Measurements from ENCODE around the gene SESN3. TPM values are rescaled to one million over a fixed set of nuclear protein-coding genes. Genes with fewer than 3 reads are reported as not detected.
A peak's percentile ranks its signal among the peaks of the same experiment; 100 is the strongest.
"Not testable (repeated sequence)": the region's sequence is repeated elsewhere in the genome, so short reads cannot be mapped to it uniquely, and the experiment has no call there.

Gene SESN3, protein sequence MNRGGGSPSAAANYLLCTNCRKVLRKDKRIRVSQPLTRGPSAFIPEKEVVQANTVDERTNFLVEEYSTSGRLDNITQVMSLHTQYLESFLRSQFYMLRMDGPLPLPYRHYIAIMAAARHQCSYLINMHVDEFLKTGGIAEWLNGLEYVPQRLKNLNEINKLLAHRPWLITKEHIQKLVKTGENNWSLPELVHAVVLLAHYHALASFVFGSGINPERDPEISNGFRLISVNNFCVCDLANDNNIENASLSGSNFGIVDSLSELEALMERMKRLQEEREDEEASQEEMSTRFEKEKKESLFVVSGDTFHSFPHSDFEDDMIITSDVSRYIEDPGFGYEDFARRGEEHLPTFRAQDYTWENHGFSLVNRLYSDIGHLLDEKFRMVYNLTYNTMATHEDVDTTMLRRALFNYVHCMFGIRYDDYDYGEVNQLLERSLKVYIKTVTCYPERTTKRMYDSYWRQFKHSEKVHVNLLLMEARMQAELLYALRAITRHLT
- total RNA-seq (10 to 100 TPM in 3 of 4 donors, 1 to 10 TPM in 1; 9.1 to 15.3 (median 12.0) TPM), polyA plus RNA-seq (3.2 TPM)
- long read RNA-seq, donor 1, full-length matches to known transcripts, result 2 of 4 reads
- long read RNA-seq, donor 1, partial matches to known transcripts, result 0 of 4 reads
- long read RNA-seq, donor 1, other reads (novel, unspliced or antisense), result 2 of 4 reads
- long read RNA-seq, donor 2, partial matches to known transcripts, result 0 of 2 reads
- long read RNA-seq, donor 2, other reads (novel, unspliced or antisense), result 1 of 2 reads
- long read RNA-seq, donor 3, partial matches to known transcripts, result 0 of 1 reads
- long read RNA-seq, donor 3, other reads (novel, unspliced or antisense), result 1 of 1 reads
- long read RNA-seq, donor 4, result 0 reads

DNA sequence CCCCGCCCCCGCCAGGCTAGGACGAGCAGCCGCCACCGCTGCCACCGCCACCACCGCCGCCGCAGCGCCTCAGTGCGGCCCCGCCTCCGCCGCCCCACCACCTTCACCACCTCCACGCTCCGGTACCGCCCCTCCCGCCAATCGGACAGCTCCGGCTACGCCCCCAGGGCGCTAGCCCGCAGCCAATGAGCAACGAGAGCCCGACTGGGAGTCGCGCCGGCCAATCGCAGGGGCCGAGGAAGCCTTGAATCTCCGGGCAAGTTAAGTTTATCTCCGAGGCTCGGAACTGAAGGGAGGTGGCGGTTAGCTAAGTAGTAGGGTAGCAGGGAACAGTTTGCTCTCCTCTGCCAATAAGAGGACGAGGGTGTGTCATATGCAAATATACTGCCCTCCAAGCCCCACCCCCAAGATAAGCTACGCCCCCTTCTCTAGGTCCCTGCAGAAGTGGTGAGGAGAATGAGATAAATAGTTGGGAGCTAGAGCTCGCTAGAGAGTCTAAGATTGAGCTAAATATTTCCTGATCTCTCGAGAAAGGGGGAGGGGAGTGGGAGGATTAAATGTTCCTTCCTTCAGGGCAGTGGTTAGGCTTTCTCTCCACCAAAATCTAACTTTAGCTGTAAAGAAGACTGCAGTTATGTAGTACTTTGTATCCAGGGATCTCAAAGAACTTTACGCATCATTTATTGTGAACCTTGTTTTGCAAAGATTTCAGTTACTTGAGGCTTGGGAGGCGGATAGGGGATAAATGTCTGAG, at the start of gene SESN3:
Gene SESN3 (minus strand): TSS at position 76 of the 754 bp plus-strand sequence. CDS start 342 bp downstream, outside the sequence.
- ATAC-seq, result peak; percentile 98 to 99
- intact Hi-C loops (cut with DNase I), result loop anchor here in 1 of 4 donors (10.0 kb wide), 1 partner anchor 103 kb away; no protein-coding TSS in a partner anchor
- Histone ChIP-seq H3K27me3 (ENCODE audit: control insufficient read depth, insufficient read depth) (no peaks in the 10 kb centered on the region), H3K9me3 (ENCODE audit: control insufficient read depth, low read length) (no peaks in the 10 kb centered on the region), H3K27ac (ENCODE audit: low read length) (peak within 1 kb of the TSS; percentile 96), H3K4me1 (ENCODE audit: control insufficient read depth, insufficient read depth, low read length) (no peaks in the 10 kb centered on the region), H3K4me3 (ENCODE audit: low read length) (peak within 1 kb of the TSS; percentile 93)
- peak; percentile 99 for DNase-seq
- 2% methylated on average over 40 of the region's 40 CpGs for WGBS

DNA sequence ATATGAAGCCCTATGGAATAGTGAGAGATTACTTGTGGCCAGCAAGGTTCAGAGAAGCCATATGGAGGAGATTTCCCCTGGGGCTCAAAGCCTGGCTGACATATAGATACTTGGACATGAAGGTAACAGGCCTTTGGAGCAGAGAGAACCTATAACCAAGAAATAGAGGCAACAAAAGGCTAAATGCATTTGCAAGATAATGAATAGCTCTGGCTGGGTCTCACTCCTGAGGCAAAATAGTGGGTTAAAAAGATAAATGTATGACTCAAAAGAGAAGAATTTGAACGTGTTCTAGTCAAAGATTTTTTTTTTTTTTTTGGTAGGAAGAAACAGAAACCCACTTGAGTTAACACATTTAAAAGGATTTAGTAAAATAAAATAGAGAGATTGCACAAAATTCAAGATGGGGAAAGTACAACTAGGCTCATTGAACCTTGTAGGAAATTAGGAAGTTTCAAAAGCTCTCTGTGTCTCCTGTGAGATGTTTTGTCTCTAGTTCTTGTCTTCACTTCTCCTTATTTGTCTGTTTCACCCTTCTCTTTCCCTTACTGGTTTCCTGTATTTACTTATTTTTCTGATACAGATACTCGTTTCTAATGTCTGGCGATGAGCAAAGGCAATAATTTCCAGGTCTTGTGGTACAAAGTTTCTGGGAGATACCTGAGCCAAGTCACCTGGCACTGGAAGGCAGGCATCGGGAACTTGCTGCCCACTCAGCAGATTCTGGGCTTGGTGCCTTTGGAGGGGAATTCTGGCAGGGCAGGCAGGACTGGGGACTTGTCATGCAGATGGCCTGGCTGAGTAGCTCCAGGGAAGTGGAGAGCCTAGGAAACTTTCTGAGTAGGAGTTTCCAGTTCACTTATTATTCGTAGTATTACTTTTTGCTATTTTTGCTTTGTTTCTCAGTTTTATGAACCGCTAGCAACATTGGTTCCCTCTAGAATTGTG, 49.2 kb upstream of the SESN3 start:
- no peak overlapping the region for H3K4me3 ChIP-seq (ENCODE audit: low read length)
- DNase-seq (peak; percentile 18 to 55 (median 49)), ATAC-seq (peak in 1 of 2 donors; percentile 43)
- 50% methylated on average over 6 of the region's 6 CpGs for WGBS
- no peaks in the 10 kb centered on the region for H3K9me3 ChIP-seq (ENCODE audit: control insufficient read depth, low read length)
- intact Hi-C loops (cut with DNase I), result no loop called here
- no peaks in the 10 kb centered on the region for H3K4me1 ChIP-seq (ENCODE audit: control insufficient read depth, insufficient read depth, low read length)
- no peaks in the 10 kb centered on the region for H3K27me3 ChIP-seq (ENCODE audit: control insufficient read depth, insufficient read depth)
- no peak overlapping the region for H3K27ac ChIP-seq (ENCODE audit: low read length)

DNA sequence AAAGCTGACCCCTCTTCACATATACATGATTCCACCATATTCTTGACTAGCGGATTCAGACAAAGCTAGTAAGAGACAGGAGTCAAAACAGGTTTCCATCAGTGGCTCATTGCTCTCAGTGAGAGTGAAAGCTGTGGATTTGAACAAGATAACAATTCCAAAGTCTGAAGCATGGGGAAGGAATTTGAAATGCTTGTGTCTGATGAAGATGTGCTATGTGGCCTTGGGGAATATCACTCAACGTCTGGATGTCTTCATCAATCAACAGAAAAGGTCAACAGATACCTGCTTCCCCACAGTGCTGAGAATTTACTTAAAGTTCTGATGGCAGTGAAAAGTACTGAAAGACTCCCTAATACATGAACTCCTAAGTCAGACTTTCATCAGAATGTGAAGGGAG, 46.9 kb upstream of the SESN3 start:
- no peak for ATAC-seq

DNA sequence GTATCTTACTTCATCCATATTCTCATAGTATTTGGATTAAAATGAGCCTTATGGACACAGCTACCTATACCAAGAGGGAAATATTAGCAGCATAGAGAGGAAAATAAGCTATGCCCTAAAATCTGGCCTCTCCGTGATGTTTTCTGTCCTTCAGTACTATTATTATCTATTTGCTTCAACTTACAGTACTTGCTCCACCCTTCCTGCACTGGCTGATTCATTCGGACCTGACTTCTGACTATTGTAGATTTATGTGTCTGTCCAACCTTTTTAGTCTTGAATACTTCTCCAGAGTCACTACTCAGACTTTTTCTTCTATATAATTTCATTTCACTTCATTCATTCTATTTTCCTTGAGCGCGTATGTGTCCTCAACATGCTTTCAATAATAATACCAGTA, 45.1 kb upstream of the SESN3 start:
- Histone ChIP-seq H3K4me1 (ENCODE audit: control insufficient read depth, insufficient read depth, low read length) (no peaks in the 10 kb centered on the region), H3K9me3 (ENCODE audit: control insufficient read depth, low read length) (no peaks in the 10 kb centered on the region), H3K4me3 (ENCODE audit: low read length) (no peak overlapping the region), H3K27me3 (ENCODE audit: control insufficient read depth, insufficient read depth) (no peaks in the 10 kb centered on the region), H3K27ac (ENCODE audit: low read length) (no peak overlapping the region)
- ATAC-seq (peak in 1 of 2 donors; percentile 58), DNase-seq (no peak)
- intact Hi-C loops (cut with DNase I), result no loop called here
- 78% methylated on average over 4 of the region's 4 CpGs for WGBS

More for the DNA sequence above, 46.9 kb upstream of the SESN3 start:
- Histone ChIP-seq H3K27me3 (ENCODE audit: control insufficient read depth, insufficient read depth) (no peaks in the 10 kb centered on the region), H3K27ac (ENCODE audit: low read length) (no peak overlapping the region), H3K9me3 (ENCODE audit: control insufficient read depth, low read length) (no peaks in the 10 kb centered on the region), H3K4me1 (ENCODE audit: control insufficient read depth, insufficient read depth, low read length) (no peaks in the 10 kb centered on the region), H3K4me3 (ENCODE audit: low read length) (no peak overlapping the region)
- intact Hi-C loops (cut with DNase I), result no loop called here
- 81% methylated on average over 2 of the region's 2 CpGs for WGBS
- DNase-seq, result no peak

DNA sequence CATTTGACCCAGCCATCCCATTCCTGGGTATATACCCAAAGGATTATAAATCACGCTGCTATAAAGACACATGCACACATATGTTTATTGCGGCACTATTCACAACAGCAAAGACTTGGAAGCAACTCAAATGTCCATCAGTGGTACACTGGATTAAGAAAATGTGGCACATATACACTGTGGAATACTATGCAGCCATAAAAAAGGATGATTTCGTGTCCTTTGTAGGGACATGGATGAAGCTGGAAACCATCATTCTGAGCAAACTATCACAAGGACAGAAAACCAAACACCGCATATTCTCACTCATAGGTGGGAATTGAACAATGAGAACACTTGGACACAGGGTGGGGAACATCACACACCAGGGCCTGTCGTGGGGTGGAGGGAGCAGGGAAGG, 42.6 kb upstream of the SESN3 start:
- H3K9me3 ChIP-seq (ENCODE audit: control insufficient read depth, low read length); intact Hi-C loops (cut with DNase I); ATAC-seq; H3K4me1 ChIP-seq (ENCODE audit: control insufficient read depth, insufficient read depth, low read length); H3K4me3 ChIP-seq (ENCODE audit: low read length); H3K27ac ChIP-seq (ENCODE audit: low read length); DNase-seq; H3K27me3 ChIP-seq (ENCODE audit: control insufficient read depth, insufficient read depth): not testable (repeated sequence)
- whole genome bisulfite sequencing, result 98% methylated on average over 5 of the region's 5 CpGs

DNA sequence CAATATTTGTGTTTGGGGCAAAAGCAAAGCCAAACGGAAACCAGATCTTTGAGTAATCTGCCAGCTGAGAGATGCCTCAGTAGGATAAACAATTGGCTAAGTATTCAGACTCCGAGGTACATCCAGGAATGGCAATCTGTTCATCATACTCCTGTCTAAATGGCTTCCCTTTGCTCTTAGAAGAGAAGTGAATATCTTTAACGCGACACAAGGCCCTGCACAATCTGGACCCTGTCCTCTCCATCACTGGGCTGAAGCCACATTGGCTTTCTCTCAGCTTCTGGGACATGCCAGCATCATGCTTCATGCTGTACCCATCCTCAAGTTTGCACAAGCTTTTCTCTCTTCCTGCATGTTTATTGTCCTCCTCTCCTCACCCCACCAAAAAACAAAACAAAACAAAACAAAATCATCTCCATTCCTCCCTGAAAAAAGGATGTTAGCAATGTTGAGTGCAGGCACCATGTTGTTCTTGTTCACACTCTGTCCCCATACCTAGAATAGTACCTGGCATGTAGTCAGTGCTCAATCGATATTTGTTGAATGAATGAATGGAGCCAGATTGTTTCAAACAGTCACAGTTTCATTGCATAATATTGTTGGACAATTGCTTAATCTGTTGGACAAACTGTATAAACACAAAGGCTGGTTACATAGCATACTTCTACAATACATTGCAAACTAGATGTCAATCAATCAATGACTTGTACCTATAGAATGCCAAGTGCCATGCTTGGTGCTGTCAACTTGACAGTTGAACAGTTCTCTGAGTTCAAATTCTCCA, 38.2 kb upstream of the SESN3 start:
- H3K9me3 ChIP-seq (ENCODE audit: control insufficient read depth, low read length), result no peaks in the 10 kb centered on the region
- WGBS, result 91% methylated on average over 5 of the region's 5 CpGs
- no peaks in the 10 kb centered on the region for H3K27me3 ChIP-seq (ENCODE audit: control insufficient read depth, insufficient read depth)
- DNase-seq, result no peak
- H3K27ac ChIP-seq (ENCODE audit: low read length), result no peak overlapping the region
- ATAC-seq, result no peak
- no peak overlapping the region for H3K4me3 ChIP-seq (ENCODE audit: low read length)
- H3K4me1 ChIP-seq (ENCODE audit: control insufficient read depth, insufficient read depth, low read length), result peaks cover 3% of the 10 kb centered on the region
- intact Hi-C loops (cut with DNase I), result no loop called here

DNA sequence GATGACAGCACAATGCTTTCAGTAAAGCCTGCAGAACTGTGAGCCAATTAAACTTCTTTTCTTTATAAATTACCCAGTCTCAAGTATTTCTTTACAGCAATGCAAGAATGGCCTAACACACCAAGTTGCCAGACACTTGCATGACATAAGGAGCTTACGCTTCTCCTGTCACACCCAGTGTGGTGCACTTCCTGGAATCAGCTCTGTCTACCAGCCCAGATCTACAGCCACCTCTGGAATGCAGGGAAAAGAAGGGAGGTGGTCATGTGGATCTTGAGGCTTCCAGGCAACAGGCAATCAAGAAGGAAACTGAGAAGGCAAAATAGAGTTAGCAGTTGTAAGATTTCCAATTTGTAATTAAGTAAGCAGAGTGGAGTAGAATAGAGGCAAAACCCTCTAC, 37.4 kb upstream of the SESN3 start:
- no peak for DNase-seq
- WGBS, result 87% methylated on average over 1 of the region's 1 CpG
- intact Hi-C loops (cut with DNase I), result no loop called here

DNA sequence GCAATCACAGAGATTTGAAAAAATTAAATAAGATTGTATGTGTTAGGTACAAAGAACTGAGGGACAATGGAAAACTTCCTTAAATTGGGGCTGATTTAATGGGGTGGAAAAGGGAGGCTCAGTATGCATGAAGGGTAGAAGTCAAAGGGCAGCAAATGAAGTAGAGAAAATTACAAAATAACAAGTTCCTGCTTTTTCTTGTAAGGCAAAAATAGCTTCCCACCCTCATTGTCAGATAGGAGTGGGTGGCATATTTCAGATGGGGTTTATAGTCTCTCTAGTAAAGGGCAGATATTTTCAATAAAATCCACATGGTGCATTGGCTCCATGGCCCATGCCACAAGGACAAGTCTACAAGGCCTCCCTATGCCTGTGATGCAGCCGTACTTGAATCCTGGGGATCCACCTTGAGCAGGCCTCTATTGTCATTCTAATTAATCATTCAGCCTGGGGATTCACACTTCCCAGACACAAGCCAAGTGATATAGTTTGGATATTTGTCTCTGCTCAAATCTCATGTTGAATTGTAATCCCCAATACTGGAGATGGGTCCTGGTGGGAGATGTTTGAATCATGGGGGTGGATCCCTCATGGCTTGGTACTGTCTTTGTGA, 36.7 kb upstream of the SESN3 start:
- Histone ChIP-seq H3K4me1 (ENCODE audit: control insufficient read depth, insufficient read depth, low read length) (peaks cover 3% of the 10 kb centered on the region), H3K9me3 (ENCODE audit: control insufficient read depth, low read length) (no peaks in the 10 kb centered on the region), H3K27ac (ENCODE audit: low read length) (no peak overlapping the region), H3K4me3 (ENCODE audit: low read length) (no peak overlapping the region), H3K27me3 (ENCODE audit: control insufficient read depth, insufficient read depth) (no peaks in the 10 kb centered on the region)
- DNase-seq (no peak), ATAC-seq (no peak)
- intact Hi-C loops (cut with DNase I), result no loop called here
- 47% methylated on average over 1 of the region's 1 CpG for WGBS

More for the DNA sequence above, 37.4 kb upstream of the SESN3 start:
- Histone ChIP-seq H3K27me3 (ENCODE audit: control insufficient read depth, insufficient read depth) (no peaks in the 10 kb centered on the region), H3K9me3 (ENCODE audit: control insufficient read depth, low read length) (no peaks in the 10 kb centered on the region), H3K4me1 (ENCODE audit: control insufficient read depth, insufficient read depth, low read length) (peaks cover 3% of the 10 kb centered on the region), H3K27ac (ENCODE audit: low read length) (no peak overlapping the region), H3K4me3 (ENCODE audit: low read length) (no peak overlapping the region)
- no peak for ATAC-seq

DNA sequence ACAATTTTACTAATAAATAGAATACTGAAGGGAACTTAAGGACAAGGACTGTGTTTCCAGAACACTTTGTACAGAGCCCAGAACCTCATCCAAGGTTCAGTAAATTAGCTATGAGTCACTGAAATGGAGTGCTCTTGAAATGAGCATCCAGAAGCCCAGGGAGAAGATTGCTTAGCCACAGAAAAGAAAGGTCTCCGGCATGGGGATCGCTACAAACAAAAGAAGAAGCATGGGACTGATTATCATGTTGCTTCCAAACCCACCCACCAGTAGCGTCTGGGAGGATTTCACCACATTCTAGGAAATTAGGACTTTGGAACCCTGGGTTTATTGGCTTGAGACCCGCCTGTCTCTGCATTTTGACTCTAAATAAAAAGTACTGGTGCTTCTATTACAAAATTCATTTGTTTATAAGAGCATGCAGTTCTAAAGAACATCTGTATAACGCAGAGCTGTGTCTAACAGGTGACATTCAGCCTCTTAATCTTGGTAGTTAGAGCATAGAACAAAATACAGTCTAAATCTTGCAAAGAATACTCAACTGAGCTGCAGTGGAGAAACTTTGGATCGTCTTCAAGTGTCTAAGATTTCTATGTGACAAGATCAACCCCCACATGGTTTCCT, 35.9 kb upstream of the SESN3 start:
- DNase-seq (no peak), ATAC-seq (peak; percentile 59 to 80)
- no peak overlapping the region for H3K4me3 ChIP-seq (ENCODE audit: low read length)
- H3K9me3 ChIP-seq (ENCODE audit: control insufficient read depth, low read length), result no peaks in the 10 kb centered on the region
- H3K27ac ChIP-seq (ENCODE audit: low read length), result no peak overlapping the region
- intact Hi-C loops (cut with DNase I), result no loop called here
- no peaks in the 10 kb centered on the region for H3K27me3 ChIP-seq (ENCODE audit: control insufficient read depth, insufficient read depth)
- peaks cover 3% of the 10 kb centered on the region for H3K4me1 ChIP-seq (ENCODE audit: control insufficient read depth, insufficient read depth, low read length)
- WGBS, result 73% methylated on average over 6 of the region's 6 CpGs
